GM12875 (cell line): ENCODE data around the gene LRP2.
"Not testable (repeated sequence)": the region's sequence is repeated elsewhere in the genome, so short reads cannot be mapped to it uniquely, and the experiment has no call there.

Experiments used
- H3K4me3 ChIP-seq: one replicate; pipeline ENCODE4 v1.5.1; 2011; ENCODE audit warnings: low read depth, low read length, control low read depth
- CTCF ChIP-seq: IDR thresholded peaks from 2 replicates; pipeline ENCODE4 v1.5.1; 2011; ENCODE audit warnings: low read depth, mild to moderate bottlenecking, control low read depth, inconsistent platforms, low read length, moderate library complexity, borderline replicate concordance; ENCODE audit not compliant: insufficient read depth

The LRP2 gene

GRCh38 chr2:169139993-169140767 is 222.2 kb downstream of the LRP2 start:
- TF ChIP-seq CTCF, result no peak
- no peak overlapping the region for H3K4me3 ChIP-seq

- no peak overlapping the region for H3K4me3 ChIP-seq
- no peak for TF ChIP-seq CTCF
Measured at GRCh38 chr2:169139145-169139544, 223.2 kb downstream of the LRP2 start.

GRCh38 chr2:169137924-169138323 is 224.4 kb downstream of the LRP2 start:
- H3K4me3 ChIP-seq, result no peak overlapping the region
- TF ChIP-seq CTCF, result no peak

- no peak for TF ChIP-seq CTCF
Measured at GRCh38 chr2:169136885-169137534, 225.3 kb downstream of the LRP2 start.

GRCh38 chr2:169136428-169136827 is 225.9 kb downstream of the LRP2 start:
- not testable (repeated sequence) for H3K4me3 ChIP-seq

More at GRCh38 chr2:169136885-169137534, 225.3 kb downstream of the LRP2 start:
- H3K4me3 ChIP-seq, result no peak overlapping the region

GRCh38 chr2:169134272-169134671 is 228.1 kb downstream of the LRP2 start:
- H3K4me3 ChIP-seq, result not testable (repeated sequence)

- H3K4me3 ChIP-seq, result no peak overlapping the region
- peak; percentile 60; the same call in 1 of the 2 replicates for TF ChIP-seq CTCF
Measured at GRCh38 chr2:169131587-169132512, 230.5 kb downstream of the LRP2 start.
